Activated CD4-positive, CD25-positive, alpha-beta regulatory T cell treated with anti-CD3 and anti-CD28 coated beads, Interleukin-2, amount 50 U/mL, for 24 hours (primary cell): Measurements from ENCODE around the gene NINJ2.
A peak's percentile ranks its signal among the peaks of the same experiment; 100 is the strongest.
"Not testable (repeated sequence)": the region's sequence is repeated elsewhere in the genome, so short reads cannot be mapped to it uniquely, and the experiment has no call there.

Experiments
- ATAC-seq, 2 donors: fragments of 150-1000 bp; cut with Tn5 transposase; one replicate each; pipeline ENCODE4 v1.10.0; 2021; ENCODE audit warnings: mild to moderate bottlenecking in 1 of 2, moderate library complexity in 1 of 2

NINJ2 gene

DNA sequence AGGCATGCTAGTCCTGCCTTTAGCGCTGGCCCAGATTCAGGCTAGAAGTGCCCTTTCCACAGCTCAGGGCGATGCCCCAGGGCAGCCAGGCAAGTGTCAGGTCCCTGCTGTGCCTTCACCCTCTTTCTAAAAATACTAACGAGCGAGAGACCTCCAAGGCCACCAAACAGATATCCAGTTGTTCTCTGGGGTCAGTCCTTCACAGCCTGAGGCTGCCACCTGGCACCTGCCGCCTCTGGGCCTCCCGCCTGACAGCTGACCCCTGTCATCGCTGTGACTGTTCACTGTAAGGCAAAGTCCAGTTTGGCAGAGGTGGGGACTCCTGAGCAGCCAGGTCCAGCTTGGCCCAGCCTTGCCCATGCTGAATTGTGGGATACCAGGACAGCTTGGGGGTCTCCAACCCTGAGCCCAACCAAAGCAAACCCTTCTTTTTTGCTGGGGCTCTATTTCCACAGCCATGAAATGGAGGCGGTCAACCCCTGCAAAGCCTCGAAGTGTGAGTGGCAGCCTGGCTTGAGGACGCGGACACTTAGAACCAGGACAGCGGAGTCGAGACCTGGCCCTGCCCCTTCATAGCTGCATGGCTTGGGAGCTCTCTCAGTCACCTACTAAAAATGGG, 79.9 kb downstream of the NINJ2 start:
- ATAC-seq = no peak

DNA sequence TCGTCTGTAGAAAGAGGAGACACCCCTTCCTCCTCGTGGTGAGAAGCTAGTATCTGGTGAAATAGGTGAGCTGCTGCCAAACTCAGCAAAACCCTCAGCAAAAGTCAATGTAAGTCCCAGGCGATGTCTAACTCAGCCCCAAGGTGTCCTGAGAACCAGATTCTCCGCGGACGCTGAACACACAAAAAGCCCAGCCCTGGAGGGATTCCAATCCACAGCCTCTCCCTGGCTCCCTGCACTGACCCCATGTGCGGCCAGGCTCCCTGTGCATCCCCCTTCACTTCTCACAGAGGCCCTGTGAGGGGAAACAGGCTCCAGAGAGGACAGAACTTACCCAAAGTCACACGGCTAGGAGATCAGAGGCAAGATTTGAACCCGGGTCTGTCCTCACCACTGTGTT, 81.5 kb downstream of the NINJ2 start:
- no peak for ATAC-seq

DNA sequence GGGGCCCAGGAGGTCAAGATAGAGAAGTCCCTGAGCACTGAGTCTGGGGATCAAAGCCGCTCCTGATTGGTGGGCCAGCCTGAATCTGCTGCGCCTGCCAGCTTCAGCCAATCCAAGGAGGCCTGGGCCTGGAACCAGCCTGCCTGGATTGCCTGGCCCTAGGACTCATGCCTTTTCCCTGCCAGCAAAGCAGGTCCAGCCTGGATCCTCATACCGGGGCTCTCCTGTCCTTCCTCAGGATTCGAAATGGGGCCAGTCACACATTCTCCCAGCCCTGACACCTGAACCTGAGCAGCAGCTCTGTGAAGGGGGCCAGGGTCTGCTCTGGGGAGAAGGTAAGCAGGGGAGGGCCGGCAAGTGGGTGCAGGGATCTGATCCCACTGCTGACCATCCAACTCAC, 81.9 kb downstream of the NINJ2 start:
- no peak for ATAC-seq

DNA sequence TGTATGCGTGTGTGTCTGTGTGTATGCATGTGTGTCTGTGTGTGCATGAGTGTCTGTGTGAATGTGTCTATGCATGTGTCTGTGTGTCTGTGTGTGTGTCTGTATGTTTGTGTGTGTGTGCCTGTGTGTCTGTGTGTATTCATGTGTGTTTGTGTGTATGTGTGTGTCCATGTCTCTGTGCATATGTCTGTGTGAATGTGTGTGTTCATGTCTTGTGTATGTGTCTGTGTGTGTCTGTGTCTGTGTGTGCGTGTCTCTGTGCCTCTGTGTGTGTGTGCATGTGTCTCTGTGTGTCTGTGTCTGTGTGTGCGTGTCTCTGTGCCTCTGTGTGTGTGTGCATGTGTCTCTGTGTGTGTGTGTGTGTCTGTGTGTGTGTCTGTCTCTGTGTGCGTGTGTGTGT, 82.4 kb downstream of the NINJ2 start:
- ATAC-seq = no peak

DNA sequence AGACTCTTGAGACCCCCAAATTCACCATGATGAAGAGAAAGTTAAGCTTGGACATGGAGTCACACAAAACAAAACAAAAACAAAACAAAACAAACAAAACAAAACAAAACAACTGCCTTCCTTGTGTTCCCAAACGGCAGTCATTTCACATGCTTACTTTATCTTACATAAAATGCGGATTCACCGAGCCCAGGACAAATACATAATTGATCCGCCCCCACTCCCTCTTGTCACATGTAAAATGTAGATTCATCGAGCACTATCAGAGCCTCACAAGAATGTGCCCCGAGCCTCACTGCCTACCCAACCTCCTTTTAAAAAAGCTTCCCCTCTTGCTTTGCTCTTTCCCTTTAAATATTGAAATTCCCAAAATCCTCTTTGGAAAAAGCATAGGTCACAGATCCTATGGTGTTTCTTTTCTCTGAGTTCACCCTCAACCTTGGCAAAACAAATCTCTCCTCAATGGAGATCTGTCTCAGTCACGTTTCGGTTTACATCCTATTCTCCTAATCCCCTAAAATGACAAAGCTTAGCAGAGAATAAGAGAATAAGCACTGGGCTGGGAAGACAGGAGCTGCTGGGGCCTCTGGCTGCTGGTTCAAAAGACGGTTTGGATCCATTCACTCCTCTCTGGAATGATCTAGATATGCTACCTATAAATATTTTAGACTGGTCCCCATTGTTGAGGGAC, 83.7 kb downstream of the NINJ2 start:
- no peak for ATAC-seq

DNA sequence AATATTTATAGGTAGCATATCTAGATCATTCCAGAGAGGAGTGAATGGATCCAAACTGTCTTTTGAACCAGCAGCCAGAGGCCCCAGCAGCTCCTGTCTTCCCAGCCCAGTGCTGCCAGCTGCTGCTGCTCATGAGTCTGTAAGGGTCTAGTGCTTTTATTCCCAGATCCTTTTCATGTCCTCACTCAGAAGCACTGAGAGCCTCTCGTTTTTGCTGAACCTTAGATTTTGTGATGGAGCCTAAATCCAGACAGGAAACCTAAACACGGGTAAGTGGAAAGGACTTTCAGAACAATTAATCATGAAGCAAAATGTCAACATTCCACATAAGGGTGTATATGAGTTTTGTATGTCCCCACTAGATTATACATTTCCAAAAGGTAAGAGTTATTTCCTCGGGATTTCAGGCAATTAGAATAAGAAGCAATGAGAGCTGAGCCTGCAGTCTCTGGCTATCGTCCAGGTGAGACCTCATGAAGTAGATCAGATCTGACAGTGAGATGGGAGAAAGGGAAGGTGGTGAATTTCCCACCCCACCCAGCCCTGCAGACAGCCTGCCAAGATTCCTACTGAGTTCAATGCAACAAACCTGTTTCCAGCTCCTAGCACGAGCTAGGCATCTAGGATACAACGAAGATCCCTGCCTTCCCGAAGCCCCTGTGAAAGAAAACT, 84.4 kb downstream of the NINJ2 start:
- ATAC-seq = no peak

DNA sequence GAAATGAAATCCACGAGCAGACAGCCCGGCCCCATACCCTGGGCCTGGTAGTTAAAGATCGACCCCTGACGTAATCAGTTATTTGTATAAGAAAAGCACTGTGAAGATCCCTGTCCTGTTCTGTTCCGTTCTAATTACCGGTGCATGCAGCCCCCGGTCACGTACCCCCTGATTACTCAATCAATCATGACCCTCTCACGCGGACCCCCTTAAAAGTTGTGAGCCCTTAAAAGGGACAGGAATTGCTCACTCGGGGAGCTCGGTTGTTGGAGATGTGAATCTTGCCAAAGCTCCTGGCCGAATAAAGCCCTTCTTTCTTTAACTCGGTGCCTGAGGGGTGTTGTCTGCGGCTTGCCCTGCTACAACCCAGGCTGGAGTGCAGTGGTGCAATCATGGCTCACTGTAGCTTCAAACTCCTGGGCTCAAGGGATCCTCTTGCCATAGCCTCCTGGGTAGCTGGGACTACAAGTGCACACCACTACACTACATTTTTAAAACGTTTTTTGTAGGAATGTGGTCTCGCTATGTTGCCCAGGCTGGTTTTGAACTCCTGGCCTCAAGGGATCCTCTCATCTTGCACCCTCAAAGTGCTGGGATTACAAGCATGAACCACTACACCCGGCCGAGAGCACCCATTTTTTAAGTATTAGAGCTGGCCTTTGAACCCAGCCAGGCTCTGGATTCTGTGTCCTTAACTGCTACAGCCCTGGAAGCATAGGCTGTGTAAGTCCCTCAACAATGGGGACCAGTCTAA, 85.1 kb downstream of the NINJ2 start:
- ATAC-seq = not testable (repeated sequence)

DNA sequence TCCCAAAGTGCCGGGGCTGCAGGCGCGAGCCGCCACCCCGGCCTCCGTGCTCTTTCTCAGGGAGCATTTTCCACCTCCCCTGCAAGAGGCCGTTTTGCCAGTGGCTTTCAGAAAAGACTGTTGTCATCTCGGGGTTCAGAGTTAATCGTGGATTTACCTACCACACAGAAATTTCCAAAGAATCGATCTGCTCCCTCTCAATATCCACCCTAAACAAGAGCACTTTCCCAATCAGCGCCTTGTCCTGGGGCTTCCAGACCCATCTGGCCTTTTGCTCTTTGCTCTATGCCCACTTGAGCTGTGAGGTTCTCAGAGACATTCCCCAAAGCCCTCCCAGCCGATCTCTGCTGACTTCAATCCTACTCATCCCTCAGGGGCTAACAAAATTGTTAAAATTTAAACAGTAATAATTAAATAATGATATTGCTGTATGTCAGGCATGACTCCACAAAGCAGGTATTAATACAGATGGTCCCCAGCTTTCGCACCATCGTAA, 86.6 kb downstream of the NINJ2 start:
- no peak for ATAC-seq

DNA sequence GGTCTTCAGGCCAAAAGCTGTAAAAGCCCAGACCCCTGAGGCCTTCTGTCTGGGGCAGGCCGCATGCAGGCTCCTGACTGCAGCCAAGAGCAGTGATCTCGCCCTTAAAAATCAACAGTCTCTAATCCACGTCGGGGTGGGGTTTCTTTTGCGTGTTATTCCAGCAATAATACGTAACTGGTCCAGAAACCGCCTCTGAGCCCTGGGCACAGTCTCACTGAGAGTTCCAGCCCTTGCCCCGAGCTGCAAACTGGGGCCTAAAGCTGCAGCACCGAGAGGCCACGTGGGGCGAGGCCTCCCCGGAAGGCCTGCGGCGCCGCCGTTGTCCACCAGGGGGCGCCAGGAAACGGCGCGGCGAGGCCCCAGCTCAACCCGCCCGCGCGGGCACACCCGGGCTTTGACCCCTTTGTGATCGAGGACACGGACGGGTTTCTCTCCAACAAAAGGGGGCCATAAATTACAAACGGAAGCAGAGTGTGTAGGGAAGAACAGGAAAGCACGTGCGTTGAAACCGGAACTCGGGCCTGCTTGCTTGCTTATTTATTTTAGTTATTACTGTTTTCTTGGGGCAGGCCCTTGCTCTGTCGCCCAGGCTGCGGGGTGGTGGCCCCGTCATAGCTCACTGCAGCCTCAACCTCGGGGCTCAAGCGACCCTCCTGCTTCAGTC, 87.2 kb downstream of the NINJ2 start:
- peak; percentile 83 to 90 for ATAC-seq

DNA sequence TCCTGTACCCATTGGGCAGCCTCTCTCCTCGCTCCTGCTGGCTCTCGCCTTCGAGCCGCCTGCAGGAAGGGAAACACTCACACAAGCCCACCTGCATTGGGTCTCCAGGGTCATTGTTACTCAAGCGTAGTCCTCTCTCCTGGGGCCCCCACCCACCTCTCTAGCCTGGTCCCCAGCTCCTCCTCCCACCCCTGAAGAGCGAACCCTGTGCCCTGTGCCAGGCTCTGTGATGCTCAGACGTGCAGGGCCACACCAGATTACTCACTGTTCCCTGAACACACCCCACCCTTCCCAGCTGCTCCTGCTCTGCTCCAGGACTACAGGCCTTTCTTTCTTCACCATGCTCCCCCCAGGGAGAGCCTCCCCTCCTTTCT, 88.1 kb downstream of the NINJ2 start:
- ATAC-seq = no peak

DNA sequence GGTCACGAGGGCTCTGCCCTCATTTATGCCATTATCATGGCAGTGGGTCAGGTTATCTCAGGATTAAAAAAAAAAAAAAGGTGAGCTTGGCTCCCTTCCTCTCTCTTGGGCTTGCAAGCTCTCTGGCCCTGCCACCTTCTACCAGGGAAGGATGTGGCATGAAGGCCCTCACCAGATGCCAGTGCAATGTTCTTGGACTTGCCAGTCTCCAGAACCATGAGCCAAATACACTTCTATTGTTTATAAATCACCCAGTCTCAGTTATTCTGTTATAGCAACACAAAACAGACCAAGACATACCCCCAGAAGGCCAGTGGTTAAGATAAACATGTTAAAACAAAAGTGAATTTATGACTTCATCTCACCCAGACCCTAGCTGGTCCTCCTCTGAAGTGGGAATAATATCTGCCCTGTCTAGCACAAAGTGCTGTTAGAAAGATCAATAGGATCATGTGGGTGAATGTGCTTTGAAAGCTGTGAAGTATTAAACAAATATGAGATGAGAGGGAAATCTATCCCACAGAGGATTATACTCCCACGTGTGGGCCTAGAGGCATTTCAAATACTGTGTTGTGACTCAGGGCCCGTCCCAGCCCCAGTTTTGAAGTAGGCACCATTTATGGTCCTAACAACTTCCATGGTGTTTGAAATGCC, 88.6 kb downstream of the NINJ2 start:
- ATAC-seq = no peak

DNA sequence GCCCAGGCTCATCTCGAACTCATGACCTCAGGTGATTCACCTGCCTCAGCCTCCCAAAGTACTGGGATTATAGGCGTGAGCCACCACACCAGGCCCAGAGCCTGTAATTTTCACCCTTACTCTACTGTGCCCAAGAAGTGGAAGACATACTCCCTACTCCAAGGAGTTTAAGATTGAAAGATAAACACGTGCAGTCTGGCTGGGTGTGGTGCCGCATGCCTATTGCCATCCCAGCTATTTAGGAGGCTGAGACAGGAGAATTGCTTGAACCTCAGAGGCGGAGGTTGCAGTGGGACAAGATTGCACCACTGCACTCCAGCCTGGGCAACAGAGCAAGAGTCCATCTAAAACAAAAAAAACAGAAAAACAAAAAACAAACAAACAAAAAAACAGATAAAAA, 90.0 kb downstream of the NINJ2 start:
- ATAC-seq = no peak

DNA sequence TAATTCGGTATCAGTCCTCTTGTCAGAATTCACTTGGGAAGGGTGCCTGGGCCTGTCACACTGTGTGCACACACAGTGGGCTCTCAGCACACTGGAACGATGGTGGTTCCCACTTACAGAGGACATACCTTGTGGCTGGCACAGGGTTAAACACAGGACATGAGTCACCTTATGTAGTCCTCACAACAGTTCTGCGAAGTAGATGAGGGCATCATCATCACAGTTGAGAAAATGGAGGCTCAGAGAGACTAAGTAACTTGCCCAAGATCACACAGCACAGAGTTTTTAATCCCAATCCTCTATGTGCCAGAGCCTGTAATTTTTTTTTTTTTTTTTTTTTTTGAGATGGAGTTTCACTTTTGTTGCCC, 90.7 kb downstream of the NINJ2 start:
- peak; percentile 57 to 79 for ATAC-seq

DNA sequence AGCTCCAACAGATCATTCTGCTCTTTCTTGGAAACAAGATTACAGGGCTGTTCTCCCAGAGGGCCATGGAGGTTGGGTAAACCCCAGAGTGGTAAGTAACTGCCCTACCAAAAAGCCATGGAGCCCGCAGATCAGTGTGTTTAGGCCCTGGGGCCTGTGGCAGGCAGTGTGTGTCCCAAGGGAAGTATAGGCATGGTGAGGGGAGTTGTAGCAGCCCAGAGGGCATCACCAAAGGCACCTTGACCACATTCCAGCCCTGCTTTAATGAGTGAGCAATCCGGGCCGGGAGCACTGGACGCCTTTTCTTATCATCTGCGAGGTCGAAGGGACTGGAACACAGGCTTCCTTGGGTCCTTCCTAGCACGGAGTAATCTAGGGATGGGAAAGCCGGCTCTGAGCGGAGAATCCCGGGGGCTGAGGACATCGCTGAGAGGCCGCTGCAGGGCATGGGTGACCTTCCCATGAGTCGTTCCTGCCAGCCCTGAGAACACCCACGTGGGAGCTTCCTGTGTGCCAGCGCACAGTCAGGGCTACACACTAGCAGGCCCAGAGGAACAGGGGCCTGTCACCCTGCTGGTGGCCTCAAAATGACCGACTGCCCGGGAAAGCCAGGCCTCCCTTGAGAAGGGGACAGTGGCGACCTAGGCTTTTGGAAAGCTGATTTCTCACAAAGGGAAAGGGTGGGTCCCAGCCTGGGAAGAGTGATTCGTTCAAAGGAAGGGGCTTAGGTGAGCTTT, 91.3 kb downstream of the NINJ2 start:
- ATAC-seq = no peak

DNA sequence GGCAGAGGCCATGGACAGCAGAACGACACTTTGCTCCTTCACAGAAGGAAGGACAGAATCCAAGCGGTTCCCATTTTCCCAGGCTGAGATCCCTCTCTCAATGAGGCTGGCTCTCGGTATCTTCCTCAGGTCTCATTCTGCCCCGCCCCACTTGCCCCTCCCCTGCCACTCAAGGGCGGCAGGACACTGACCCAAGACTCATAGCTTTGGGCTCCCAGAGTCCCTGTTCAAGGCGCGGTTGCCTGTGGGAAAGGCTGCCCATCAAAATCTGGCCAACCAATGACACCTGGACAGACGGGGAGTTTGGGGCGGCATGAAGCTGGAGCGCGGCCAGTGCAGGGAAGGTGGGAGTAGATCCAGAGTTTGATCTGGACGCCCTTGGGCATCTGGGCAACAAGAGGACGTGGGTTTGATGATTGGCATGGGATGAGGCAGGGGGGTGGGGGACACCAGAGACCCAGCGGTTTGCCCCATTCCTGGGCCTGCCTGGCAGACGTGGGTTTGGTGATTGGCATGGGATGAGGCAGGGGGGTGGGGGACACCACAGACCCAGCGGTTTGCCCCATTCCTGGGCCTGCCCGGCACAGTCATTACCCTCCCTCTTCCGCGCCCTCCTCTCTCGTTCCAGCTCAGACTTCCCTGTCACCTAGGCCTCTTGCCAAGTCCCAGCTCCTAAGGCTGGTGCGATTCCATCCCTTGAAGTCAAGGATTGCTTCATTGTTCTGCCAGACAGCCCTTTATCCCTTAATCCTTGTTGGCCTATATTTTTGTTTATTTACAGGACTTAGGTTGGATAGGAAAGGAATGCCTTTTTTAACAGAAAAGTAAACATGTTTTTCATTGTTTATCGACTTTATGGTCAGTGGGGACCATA, 92.1 kb downstream of the NINJ2 start:
- ATAC-seq = no peak

DNA sequence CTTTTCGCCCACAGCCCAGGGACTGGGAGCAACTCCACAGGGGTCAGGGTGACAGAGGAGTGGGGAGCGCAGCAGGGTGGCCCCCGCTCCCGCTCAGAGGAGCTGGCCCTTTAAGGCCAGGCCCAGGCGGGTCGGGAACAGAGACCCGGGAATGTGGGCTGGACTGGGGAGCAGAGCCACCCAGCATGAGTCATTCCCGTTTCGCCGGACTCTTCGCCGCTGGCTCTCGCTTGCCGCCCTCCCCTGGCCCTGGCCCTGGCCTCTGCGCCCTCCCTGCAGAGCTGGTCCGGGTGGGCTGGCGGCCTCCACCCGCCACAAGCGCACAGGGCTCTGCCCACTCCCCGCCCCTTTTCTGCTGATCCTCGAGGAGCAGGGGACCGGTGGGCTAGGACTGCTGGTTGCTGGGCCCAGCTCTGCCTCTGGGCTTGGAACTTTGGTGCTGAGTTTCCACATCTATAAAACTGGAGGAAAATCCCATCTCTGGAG, 92.8 kb downstream of the NINJ2 start:
- ATAC-seq = no peak

DNA sequence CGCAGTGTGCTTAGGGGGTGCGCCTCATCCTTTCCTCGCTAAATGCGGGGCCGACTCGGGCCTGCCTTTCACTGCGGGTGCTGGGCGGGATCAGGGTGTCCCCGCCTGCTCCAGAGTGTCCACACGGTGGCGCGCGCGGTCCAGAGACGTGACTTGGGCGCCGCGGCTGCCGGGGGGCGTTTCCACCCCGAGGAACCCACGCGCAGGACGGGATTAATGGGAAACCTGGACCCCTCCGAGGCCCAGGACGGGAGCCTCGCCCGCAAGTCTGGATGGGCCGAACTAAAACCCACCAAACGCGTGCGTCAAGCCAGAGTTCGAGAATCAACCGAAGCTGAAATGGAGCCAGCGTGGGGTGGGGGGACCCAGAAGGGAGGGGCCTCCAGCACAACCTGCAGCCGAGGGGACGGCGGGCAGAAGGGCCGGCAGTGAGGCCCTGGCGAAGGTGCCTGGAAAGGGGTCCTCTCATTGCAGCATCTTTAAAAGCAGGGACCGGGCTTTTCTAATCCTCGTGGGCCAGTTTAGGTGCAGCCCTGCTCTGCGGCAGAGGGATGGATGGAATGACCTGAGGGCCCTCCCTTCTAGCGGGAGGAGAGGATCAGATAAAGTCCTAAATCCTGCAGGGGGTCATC, 93.3 kb downstream of the NINJ2 start:
- peak; percentile 79 to 89 for ATAC-seq

DNA sequence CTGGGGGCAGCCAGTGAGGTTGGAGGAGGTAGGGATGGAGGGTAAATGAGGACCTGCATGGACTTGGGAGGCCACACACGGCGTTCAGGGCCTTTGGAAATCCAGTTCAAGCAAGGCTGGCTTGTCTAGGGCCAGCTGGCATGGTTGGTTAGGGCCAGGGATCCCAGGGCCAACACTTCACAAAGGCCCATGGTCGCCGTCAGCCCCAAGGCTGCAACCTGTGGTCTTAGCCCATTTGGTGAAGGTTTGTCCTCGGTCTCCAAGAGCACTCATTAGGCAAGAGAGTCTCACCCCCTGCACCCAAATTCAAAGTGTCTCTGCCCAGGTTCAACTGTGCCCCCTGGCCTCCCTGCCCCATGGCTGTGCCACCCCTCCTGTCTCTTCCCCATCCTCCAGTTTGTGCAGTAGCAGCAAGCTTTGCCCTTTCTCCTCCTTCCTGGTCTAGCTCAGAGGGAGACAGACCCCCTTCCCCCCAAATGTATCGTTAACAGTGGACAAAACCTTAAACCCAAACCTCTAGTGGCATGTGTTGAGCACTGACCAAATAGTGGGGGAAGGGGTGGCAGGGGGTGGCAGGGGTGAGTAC, 94.1 kb downstream of the NINJ2 start:
- no peak for ATAC-seq

DNA sequence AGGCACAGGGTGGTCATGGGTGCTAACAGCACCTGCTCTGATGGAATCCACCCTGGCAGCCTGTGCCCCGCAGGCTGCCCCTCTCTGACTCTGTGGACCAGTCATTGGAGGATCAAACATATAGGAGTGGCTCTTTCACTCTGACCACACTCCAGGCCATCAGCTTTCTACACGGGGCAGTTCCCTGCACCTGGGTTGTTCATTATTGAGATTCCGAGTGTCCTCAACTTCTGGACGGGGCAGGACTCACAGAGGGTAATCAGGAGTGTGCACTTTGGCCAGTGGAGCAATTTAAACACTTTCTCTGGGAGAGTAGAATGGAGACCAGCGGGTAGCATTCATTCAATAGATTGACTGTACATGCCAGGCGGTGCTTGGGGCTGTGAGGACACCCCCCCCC, 94.8 kb downstream of the NINJ2 start:
- ATAC-seq = no peak
